ENCODE measurements around the gene FBLN2. TPM values are rescaled to one million over a fixed set of nuclear protein-coding genes. Genes with fewer than 3 reads are reported as not detected.

Gene FBLN2
- total RNA-seq, 1 donor from 2014 or later: 69.7 TPM

GRCh38 chr3:13659221-13659969 is 110.5 kb downstream of the FBLN2 start:
- ATAC-seq (ENCODE audit: poor library complexity) (no peak), DNase-seq (no peak)
- intact Hi-C loops (cut with DNase I): no loop called here

DNA sequence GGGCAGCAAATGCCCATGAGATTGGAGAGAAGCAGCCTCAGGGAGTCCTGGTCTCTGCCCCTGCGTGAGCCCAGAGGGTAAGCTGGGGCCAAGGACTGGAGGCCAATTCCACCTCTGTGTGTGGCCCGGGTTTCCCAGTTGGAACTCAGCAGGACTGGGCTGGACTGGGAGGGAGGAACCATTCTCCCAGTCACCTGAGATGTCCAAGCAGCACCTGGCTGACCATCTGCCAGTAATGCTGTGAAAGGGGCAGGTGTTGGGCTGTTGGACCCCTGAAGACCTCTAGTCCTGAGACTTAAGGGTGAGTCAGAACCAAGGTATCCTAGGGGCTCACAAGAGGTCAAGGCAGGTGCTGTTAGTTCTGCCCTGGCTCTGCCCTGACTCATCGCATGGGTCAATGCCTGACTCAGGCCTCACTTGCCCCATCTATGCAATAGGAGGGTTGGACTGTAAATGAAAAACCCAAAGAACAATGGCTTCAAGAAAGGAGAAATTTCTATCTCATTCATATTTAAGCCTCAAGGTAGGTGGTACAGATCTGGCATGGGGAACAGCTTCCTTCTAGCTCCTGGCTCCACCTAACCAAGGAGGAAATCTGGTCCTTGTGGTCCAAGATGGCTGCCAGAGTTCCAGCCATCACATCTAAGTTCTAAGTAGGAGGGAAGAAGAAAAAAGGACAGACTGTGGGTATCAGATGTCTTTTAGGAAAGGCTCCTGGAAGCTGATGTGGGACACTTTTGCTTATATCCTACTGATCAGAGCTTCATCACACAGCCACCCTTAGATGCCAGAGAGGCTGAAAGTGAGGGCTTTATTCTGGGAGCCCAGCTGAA is 111.3 kb downstream of the FBLN2 start:
- DNase-seq (no peak), ATAC-seq (ENCODE audit: poor library complexity) (no peak)
- intact Hi-C loops (cut with DNase I): no loop called here

- no peak for DNase-seq
- intact Hi-C loops (cut with DNase I): no loop called here
- ATAC-seq (ENCODE audit: poor library complexity): no peak
These were observed 112.2 kb downstream of the FBLN2 start for GRCh38 chr3:13661121-13661520.

GRCh38 chr3:13662238-13662847 is 113.4 kb downstream of the FBLN2 start:
- no peak for ATAC-seq (ENCODE audit: poor library complexity)
- intact Hi-C loops (cut with DNase I): no loop called here

GRCh38 chr3:13663781-13664535 is 115.0 kb downstream of the FBLN2 start:
- intact Hi-C loops (cut with DNase I): no loop called here
- DNase-seq (no peak), ATAC-seq (ENCODE audit: poor library complexity) (no peak)

More at GRCh38 chr3:13662238-13662847, 113.4 kb downstream of the FBLN2 start:
- DNase-seq: no peak

DNA sequence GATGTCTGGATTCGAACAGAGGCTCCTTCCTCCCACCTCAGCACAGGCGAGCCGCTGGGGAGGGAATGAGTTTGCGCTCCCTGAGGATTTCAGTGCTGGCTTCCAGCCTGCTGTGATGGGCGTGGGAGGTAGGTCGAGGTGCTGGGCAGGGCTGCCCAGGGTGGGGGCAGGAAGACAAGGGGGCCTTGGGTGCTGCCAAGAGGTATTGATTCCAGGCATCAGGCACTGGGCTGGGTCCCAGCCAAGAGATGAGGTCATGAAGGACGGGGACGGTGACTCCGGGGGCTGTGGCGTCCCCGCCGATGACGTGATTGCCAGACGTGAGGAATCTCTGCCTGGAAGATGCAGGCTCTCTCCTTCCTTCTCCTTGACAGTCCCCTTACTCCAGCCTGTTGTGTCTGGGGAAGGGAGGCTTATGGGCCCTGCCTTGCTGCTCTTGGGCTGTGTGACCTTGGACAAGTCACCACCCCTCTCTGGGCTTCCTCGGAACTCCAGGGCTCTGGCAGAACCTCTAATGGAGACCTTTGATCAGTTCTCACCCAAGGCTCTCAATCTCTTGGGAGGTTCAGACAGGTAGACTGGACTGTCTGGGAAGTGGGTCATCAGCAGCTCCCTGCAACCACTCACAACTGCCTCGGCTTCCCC is 116.8 kb downstream of the FBLN2 start:
- ATAC-seq (ENCODE audit: poor library complexity): no peak
- intact Hi-C loops (cut with DNase I): no loop called here

GRCh38 chr3:13666227-13666619 is 117.3 kb downstream of the FBLN2 start:
- intact Hi-C loops (cut with DNase I): no loop called here
- no peak for DNase-seq
- no peak for ATAC-seq (ENCODE audit: poor library complexity)

More for the DNA sequence above, 116.8 kb downstream of the FBLN2 start:
- DNase-seq: no peak

DNA sequence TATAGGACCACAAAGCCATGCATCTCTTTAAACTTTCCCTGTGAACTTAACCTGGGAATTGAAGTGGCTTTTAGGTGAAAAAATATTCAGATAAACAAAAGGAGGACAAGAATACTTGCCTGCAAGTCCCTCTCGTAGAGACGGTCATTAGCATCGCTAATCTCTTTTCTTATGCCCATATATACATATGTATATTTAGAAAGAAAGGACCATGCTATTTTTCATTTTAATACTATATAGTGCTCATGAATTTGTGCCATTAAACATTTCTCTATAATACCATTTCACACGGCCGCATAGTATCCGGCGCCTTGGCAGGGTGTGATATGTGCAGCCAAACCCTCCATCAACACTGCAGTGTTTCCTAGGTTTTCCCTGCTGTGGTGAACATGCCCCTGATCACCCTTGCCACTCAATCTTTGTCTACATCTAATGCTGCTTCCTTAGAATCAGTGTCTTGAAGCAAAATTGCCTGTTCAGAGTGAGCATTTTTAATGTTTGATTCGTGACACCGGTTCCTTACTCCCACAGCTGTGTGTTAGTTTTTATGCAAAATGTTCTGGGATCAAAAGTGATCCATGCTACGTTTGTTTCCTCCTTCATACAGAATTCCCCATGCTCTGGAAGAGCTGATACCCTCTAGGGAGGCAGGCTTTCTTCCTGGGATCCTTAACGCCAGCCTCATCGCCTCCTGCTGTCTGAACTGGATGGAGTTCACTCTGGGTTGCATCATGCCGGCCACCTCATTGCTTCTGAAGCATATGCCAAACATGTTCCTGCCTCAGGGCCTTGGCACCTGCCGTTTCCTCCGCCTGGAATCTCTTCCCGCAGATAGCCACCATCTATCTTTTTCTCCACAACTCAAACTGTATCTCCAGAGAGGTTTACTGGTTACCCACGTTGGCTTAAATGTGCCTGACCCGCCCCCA is 118.1 kb downstream of the FBLN2 start:
- ATAC-seq (ENCODE audit: poor library complexity): no peak
- no peak for DNase-seq
- intact Hi-C loops (cut with DNase I): no loop called here

DNA sequence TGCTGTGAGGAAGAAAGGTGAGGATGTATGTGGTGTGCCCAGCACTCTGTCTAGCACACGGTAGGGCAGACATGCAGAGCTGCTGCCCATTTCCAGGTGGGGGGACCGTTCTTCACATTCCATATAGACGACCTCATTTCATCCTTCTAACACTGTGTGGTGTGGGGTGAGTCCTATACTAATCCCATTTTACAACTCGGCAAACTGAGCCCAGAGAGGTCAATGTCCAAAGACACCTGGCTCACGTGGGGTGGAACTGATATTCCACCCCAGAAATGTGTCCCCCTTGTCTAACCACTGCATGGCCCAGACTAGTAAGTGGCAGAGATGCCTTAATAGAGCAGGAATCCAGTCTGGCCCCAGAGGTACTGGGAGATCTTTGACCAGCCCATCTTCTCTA is 119.2 kb downstream of the FBLN2 start:
- intact Hi-C loops (cut with DNase I): no loop called here
- DNase-seq (no peak), ATAC-seq (ENCODE audit: poor library complexity) (no peak)

GRCh38 chr3:13669457-13669856 is 120.5 kb downstream of the FBLN2 start:
- intact Hi-C loops (cut with DNase I): no loop called here

DNA sequence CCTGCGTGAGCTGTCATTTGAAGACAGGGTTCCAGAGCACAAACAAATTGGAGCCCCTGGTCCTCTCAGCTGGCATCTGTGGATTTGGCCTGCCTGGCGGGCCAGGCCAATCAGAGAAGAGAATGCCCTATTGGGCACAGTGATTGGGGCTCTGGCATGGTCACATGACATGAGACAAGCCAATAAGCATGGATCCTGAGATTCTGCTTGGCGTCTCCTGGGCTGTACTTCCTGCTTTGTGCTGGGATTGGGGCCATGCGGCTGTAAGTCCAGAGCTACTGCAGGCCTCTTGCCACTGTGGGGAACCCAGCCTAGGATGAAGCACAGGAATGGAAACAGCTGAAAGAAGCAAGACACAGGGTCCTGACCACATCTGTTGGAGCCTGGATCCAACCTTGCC is 121.4 kb downstream of the FBLN2 start:
- DNase-seq (no peak), ATAC-seq (ENCODE audit: poor library complexity) (no peak)
- intact Hi-C loops (cut with DNase I): no loop called here

More at GRCh38 chr3:13669457-13669856, 120.5 kb downstream of the FBLN2 start:
- DNase-seq (no peak), ATAC-seq (ENCODE audit: poor library complexity) (no peak)

- no peak for ATAC-seq (ENCODE audit: poor library complexity)
- no peak for DNase-seq
- intact Hi-C loops (cut with DNase I): no loop called here
These were observed 122.7 kb downstream of the FBLN2 start for GRCh38 chr3:13671482-13672233.

DNA sequence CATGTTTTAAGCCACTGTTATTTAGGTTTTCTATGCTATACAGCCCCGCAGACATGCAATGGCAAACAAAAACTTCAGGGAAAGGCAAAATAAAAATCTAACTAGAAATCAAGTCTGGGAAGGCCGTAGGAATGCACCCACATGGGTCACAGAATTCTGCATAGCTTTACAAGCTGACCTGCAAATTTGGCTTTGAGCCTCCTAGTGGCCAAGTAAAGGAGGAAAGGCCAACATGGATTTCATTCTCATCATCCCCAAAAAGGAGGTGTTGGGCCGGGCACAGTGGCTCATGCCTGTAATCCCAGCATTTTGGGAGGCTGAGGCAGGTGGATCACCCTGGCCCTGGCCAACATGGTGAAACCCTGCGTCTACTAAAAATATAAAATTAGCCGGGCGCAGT is 124.3 kb downstream of the FBLN2 start:
- no peak for ATAC-seq (ENCODE audit: poor library complexity)
- intact Hi-C loops (cut with DNase I): no loop called here
- DNase-seq: no peak

GRCh38 chr3:13674538-13675185 is 125.7 kb downstream of the FBLN2 start:
- DNase-seq: no peak
- intact Hi-C loops (cut with DNase I): no loop called here
- no peak for ATAC-seq (ENCODE audit: poor library complexity)

GRCh38 chr3:13676356-13677017 is 127.6 kb downstream of the FBLN2 start:
- intact Hi-C loops (cut with DNase I): no loop called here
- DNase-seq (no peak), ATAC-seq (ENCODE audit: poor library complexity) (no peak)

- no peak for DNase-seq
- no peak for ATAC-seq (ENCODE audit: poor library complexity)
- intact Hi-C loops (cut with DNase I): no loop called here
These were observed 128.3 kb downstream of the FBLN2 start for GRCh38 chr3:13677272-13677671.

All from Right ventricle myocardium superior (tissue), 1 donor.